NCI-H524 (cell line): Measurements from ENCODE around the gene UNK.

ENCODE experiments used
- DNase-seq, 2 experiments: peaks; one replicate each; lab custom pipeline; 2025; lab: John Stamatoyannopoulos, UW

Gene UNK

DNA sequence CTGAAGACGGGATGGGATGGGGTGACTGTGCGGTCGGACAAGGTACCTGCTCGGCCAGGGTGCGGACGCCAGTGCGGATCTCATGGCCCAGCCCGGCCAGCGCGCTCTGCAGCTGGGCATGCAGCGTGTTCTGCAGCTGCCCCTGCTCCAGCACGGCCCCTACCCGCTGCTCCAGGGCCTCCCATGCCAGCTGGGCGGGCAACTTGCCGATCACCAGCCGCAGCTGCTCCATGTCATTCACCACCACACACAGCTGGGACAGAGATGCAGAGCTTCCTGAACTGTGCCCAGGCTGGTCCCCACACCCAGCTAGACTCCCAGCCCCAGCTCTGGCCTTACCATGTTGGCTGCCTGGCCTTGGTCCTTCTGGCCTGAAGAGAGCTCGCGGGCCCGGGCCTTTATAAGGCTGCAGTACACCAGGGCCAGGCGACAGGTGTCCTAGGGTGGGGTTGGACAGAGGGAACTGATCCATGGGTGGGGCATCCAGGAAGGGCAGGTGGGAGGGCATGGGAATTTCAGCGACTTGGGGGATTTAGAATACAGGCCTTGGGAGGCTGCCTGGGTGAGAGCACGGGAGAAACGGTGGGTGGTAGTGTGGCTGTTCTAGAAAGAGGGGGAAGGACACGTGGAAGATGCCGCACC lies 49.8 kb downstream of the UNK start:
- peak in 1 of 2 experiments; percentile 34 for DNase-seq

GRCh38 chr17:75834928-75835653 lies 50.5 kb downstream of the UNK start:
- peak in 1 of 2 experiments; percentile 72 for DNase-seq

DNA sequence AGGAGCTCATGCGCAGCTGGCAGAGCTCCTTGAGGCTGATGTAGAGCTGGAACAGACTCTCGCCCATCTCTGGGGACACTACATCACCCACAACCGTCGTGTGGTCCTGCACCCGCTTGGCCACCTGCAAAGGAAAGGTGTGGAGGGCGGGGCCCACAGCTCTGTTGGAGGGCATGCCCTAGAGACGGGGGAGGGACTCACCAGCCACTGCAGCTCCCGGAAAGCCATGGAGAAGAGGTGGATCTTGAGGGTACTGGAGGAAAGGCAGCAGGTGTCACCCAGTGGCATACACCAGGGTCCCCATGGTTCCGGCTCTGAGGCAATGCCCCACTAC lies 51.0 kb downstream of the UNK start:
- DNase-seq, result no peak

DNA sequence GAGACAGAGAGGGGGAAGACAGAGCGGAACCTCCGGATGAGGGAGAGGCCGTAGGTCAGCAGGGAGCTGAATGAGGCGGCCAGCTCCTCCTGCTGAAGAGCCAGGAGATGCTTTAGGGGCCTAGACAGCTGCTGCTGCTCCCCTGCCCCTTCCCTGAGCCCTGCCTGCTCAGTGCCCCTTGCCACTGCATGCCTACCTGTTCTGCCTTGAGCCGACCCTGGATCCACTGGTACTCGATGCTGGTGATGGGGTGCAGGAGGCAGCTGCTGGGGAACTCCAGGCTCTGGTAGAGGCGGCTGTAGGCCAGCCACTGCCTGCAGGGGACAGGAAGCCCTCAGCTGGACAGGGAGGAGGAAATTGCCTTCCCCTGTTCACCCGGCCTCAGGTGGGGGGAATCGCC lies 52.0 kb downstream of the UNK start:
- no peak for DNase-seq

- no peak for DNase-seq
These were observed 53.3 kb downstream of the UNK start for GRCh38 chr17:75837899-75838298.

GRCh38 chr17:75838410-75838809 lies 53.8 kb downstream of the UNK start:
- no peak for DNase-seq

DNA sequence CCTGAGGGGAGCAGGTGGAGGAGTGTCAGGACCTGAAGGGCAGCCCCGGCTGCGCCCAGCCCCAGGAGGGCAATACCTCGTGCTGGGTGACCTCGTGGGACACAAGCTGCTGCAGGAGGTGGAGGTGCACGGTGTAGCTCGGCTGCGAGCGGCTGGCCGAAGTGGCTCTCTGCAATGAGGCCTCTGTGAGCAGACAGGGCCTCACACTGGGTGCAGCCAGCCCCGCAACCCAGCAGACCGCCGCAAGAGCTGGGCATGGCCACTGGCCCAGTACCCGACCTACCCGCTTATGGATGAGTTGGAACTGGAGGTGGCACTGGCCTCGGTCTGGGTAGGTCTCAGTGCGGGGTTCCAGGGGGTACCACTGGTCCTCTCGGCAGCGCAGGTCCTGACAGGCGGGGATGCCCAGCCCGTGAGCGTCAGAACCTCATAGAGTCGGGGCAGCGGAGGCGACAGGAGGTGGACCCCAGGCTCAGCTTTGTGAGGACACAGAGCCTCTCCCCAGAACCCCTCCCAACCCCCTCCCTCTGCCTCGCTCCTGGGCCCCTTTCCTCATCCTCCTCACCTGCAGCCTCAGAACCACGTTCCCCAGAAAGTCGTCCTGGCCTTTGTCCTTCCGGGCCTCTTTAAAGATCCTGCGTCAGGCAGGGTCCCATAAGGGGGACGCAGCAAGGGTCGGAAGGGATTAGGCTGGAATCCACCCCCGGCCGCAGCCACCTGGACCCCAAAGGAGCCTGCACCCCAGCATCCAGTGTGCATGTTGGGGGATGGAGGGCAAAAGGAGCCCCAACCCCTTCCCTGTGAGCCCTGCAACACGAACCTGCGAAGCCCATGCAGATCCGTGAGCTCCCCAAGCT lies 55.6 kb downstream of the UNK start:
- DNase-seq, result no peak

DNA sequence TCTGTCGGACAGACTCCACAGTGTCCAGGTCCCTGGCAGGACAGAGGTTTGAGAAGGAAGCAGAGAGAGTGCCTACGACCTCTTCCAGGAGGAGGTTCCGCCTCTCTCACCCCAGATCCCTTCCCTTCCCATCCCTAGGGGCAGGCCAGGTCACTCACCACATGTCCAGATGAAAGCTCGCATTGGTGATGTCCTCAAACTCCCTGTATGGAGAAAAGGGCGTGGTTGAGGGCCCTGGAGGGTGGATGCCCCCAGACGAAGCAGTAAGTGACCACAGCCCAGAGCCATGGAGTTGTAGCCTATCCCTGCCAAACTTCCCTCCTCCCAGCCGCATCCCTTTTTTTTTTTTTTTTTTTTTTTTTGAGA lies 56.2 kb downstream of the UNK start:
- DNase-seq, result no peak

GRCh38 chr17:75842411-75842810 lies 57.8 kb downstream of the UNK start:
- no peak for DNase-seq

DNA sequence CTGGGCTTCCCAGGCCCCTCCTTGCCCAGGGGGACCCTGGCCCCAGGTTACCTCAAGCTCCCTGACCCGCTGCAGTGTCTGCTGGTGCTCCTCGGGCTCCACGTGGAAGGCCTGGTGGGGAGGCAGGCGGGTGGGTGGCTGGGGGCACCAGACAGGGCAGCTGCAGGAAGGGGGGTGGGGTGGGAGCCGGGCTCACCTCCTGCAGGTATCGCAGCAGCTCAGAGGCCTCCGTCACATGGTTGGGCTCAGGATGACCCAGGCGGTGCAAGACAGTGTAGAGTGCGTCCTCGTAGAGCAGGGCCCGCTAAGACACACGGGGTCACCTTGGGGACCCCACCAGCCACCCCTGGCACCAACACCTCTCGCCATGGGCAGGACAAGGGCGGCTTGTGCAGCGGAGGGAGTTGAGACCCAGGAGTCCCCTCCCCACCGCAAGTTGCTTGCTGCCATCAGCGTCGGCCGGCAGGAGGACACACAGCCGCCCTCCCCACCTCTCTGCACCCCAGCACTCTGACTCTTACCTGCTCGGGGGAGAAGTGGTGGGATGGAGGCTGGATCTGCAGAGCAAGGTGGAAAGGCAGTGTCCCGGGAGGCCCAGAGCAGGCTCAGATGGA lies 58.5 kb downstream of the UNK start:
- no peak for DNase-seq

GRCh38 chr17:75843577-75844529 lies 59.2 kb downstream of the UNK start, which contains the start of gene UNC13D:
Gene UNC13D, minus strand, starts transcription at chr17:75844404. Its CDS starts 67 bp downstream, at chr17:75844337.
- DNase-seq, result no peak

DNA sequence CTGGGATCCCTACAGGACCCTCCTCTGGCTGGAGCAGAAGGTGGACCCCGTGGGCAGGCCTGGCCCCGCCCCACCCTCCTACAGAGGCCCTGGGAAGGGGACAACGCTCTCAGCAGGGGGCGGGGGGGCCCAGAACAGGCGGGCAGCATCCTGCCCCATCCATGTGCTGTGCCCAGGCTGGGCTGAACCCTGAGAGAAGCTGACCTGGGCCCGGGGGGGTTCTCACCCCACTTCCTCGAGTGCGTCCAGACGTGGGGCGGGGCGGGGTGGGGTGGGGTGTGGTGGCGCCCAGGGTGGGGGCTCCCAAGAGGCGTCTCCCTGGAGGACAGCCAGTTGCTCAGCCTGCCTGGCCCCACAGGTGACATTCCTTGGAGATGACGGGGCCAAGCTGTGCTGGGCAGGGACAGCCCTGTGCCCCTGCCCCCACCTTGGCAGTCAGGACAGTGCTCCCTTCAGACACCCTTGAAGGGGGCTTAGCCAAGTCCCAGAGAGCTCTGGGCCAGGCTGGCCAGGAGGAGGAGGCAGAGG lies 60.0 kb downstream of the UNK start:
- DNase-seq, result no peak

DNA sequence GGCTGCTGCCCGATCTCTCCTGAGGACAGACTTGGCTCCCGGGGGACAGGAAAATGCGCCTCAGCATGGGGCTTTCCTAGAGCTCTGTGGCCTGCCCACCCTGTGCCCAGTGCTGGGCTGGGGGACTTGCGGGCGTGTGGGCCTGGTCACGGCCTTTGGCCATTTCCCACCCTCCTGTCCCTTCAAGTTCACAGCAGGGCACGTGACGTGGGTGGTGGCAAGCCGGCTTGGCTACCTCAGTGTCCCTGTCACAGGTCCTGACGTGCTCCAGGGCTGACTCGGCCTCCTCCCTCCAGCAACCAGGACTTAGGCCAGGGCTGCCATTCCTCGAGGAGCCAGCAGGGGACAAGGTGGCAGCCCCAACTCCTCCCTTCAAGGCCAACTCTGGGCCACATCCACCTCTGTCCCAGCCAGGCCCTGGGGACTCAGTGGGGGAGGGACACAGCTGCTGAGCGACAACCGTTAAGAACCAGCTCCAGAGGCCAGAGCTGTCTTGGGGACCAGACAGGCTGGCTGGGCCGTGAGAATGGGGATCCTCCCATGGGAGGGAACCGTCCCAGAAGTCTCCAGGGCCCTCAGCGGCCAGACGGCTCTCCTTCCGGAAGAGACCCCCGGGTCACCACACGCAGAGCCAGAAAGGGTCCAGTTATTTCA lies 60.6 kb downstream of the UNK start:
- DNase-seq, result peak; percentile 49 to 77

GRCh38 chr17:75845933-75846691 lies 61.5 kb downstream of the UNK start:
- DNase-seq, result no peak

DNA sequence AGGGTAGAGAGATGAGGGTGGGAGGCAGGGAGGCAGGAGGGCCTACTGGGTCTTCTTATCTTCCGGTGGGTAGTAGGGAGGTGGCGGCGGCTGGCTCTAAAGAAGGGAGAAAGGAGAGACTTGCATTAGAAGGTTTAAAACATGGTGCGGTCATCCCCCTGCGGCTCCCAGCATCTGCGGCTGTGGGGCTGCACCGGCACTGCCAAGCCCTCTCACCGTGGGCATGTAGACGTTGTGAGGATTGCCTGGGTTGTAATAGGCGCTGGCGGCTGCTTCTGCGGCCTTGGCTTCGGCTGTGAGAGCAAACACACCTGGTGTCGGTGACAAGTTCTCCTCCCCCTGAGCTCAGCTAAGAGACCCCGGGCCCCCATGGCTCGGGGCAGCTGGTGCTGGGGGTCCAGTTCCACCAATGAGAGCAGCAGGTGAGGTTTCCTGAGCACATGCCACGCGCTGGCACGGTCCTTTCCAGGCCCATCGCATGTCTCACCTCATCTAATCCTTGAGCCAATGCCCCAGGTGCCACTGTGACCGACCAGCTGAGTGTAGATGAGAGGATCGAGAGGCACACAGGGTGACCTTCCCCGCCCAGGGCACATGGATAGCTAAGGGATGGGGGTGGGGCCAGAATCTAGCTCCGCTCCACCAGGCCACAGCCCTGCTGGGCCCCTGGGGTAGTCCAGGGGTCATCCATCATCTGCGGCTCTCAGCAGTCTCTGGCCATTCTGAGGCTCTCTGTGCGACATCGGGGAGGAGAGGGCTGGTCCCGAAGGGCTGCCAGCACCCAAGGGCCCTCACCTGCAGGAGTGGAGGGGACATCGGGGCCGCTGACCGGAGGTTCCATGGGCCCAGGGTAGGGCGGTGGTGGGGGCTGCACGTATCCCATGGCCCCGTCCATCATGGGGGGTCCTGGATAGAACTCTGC lies 62.3 kb downstream of the UNK start:
- no peak for DNase-seq

DNA sequence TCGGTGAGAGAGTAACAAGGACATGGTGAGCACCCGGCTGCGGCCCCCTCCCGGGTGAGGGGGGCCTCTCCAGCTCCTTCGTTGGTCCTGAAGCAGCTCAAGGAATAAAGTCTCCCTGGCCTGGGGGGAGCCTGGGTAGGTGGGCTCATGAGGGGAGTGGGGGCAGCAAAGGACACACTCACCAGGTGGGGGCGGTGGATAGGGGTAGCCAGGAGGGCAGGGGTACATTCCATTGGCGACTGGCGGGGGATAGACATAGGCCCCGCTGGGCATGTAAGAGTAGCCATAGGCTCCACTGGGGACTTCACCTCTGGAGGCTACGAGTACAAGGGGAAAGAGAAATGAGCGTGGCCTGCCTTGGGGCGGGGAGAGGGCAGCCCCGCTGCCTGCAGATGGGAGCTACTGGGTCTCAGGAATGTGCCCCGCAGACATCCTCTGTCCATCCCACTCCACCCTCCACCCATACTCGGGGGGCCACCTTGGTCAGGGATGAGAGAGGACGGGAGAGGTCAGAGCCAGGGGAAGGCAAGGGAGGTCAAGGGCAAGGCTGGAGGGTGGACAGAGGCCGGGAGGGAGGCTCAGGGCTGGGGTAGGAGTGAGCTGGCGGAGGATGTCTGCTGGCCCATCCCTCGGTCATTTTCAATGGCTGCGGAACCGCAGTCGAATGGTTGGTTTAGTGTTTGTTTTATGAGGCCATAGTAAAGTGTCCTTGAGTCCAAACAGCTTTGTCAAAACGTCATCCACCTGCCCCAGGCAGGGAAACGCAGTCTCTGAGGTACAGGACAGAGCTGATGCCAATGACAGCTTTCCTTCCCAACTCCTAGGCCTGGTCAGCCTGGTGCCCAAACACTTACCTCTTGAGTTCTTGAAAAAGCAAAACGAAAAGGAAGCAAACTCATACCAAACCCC lies 63.3 kb downstream of the UNK start:
- DNase-seq, result no peak

DNA sequence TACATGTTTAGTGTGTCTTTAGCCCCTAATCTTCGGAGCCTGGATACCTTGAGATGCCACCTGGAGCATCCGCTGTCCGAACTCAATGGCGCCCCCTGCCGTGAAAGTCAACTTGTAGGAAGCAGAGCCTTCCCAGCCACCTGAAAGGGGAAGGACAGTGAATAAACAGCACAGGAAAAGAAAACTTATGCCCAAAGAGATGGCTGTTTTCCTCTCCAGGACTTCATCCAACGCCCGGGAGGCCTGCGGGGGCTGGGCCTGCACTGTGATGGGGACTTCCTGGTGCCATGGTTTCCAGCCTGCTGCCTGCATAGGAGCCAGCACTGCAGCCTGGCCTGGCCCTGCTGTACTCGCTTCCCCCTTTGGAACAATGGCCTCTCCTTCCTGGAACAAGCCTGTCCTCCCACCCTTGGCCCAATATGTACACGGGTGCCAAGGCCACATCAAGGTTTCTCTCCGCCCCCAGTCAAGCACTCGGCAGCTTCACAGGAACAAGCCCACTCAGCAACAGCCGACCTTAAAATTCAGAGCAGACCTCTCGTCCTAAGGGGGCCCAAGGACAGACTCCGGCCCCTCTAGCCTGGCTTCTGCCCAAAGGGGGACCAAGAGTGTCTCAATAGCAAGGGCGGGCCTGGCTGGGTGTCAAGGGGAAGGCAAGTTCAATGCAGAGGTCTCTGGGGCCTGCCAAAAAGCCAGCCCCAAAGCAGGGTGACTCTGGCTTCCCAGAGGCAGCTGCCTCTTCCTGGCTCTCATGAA lies 64.1 kb downstream of the UNK start:
- DNase-seq, result peak; percentile 28 to 81
